ENCODE results near the gene ODF4. TPM values are rescaled to one million over a fixed set of nuclear protein-coding genes. Genes with fewer than 3 reads are reported as not detected.
"Not testable (repeated sequence)": the region's sequence is repeated elsewhere in the genome, so short reads cannot be mapped to it uniquely, and the experiment has no call there.

ODF4 gene
- polyA plus RNA-seq, 1 of the 3 experiments (the other 2 are of a cell fraction): not detected

GRCh38 chr17:8347001-8347400, 7.4 kb downstream of the ODF4 start:
- not testable (repeated sequence) for H3K4me1 ChIP-seq (ENCODE audit: control insufficient read depth in 1 of 2, insufficient read depth in 2 of 2, low read depth in 1 of 2, low read length in 1 of 2); H3K27me3 ChIP-seq (ENCODE audit: insufficient read depth); H3K9me2 ChIP-seq; H3K9ac ChIP-seq; H3F3A ChIP-seq (replicated peaks; ENCODE audit: insufficient read depth); DNase-seq; H2AFZ ChIP-seq (ENCODE audit: low read depth); H4K20me1 ChIP-seq (ENCODE audit: insufficient read depth); H3K9me3 ChIP-seq; H3K79me2 ChIP-seq (ENCODE audit: insufficient read depth); H3K27ac ChIP-seq (ENCODE audit: low read depth in 2 of 2, low read length in 1 of 2); H3K36me3 ChIP-seq (replicated peaks in 1 of 2; ENCODE audit: control insufficient read depth in 1 of 2, insufficient read depth in 2 of 2, low read length in 1 of 2); H3K4me2 ChIP-seq
- H3K4me3 ChIP-seq (ENCODE audit: low read depth in 2 of 2, low read length in 1 of 2): peak overlapping the region in 1 of 2 experiments; percentile 3; a peak in 1 of 4 replicates
- CTCF ChIA-PET: interaction anchor here (0.6 kb wide), 1 partner anchor 37 kb away, joined by 4 read pairs; no protein-coding TSS in a partner anchor
- POLR2A ChIA-PET: interaction anchor here (1.1 kb wide), 1 partner anchor 55 kb away, joined by 3 read pairs; no protein-coding TSS in a partner anchor
- WGBS (ENCODE audit: low lambda C conversion rate): no CpG with 5 or more reads among the region's 25 CpGs

- Histone ChIP-seq H3F3A (replicated peaks; ENCODE audit: insufficient read depth) (no peaks in the 10 kb centered on the region), H3K27me3 (ENCODE audit: insufficient read depth) (peaks cover 9% of the 10 kb centered on the region), H2AFZ (ENCODE audit: low read depth) (no peak overlapping the region), H3K36me3 (replicated peaks in 1 of 2; ENCODE audit: control insufficient read depth in 1 of 2, insufficient read depth in 2 of 2, low read length in 1 of 2) (no peaks in the 10 kb centered on the region), H3K4me3 (ENCODE audit: low read depth in 2 of 2, low read length in 1 of 2) (no peak overlapping the region), H3K9ac (no peak overlapping the region), H3K4me2 (no peak overlapping the region), H3K9me3 (no peaks in the 10 kb centered on the region), H3K9me2 (no peaks in the 10 kb centered on the region), H3K27ac (ENCODE audit: low read depth in 2 of 2, low read length in 1 of 2) (no peak overlapping the region), H4K20me1 (ENCODE audit: insufficient read depth) (no peaks in the 10 kb centered on the region), H3K79me2 (ENCODE audit: insufficient read depth) (no peaks in the 10 kb centered on the region), H3K4me1 (ENCODE audit: control insufficient read depth in 1 of 2, insufficient read depth in 2 of 2, low read depth in 1 of 2, low read length in 1 of 2) (no peaks in the 10 kb centered on the region)
- TF ChIP-seq EZH2phosphoT487 (IDR thresholded peaks at IDR 0.05; ENCODE audit: borderline replicate concordance, low read depth) (no peak), YY1 (IDR thresholded peaks at IDR 0.05; ENCODE audit: low read depth) (no peak), CHD2 (IDR thresholded peaks at IDR 0.05; ENCODE audit: low read length, partially characterized antibody) (no peak), FOXJ3 (CRISPR knock-in tag; IDR thresholded peaks at IDR 0.05) (no peak), RCOR1 (IDR thresholded peaks at IDR 0.05; ENCODE audit: low read length) (no peak), GATA2 (CRISPR knock-in tag; IDR thresholded peaks at IDR 0.05) (no peak), POLR2AphosphoS5 (IDR thresholded peaks at IDR 0.05; ENCODE audit: low read depth, low read length) (no peak), USF1 (IDR thresholded peaks at IDR 0.05; ENCODE audit: borderline replicate concordance, low read depth) (no peak), RXRA (IDR thresholded peaks at IDR 0.05; ENCODE audit: borderline replicate concordance, low read depth) (no peak)
- CTCF ChIA-PET: interaction anchor here (1.5 to 1.9 kb wide), 2 partner anchors 8 to 49 kb away, joined by 3 to 7 read pairs; no protein-coding TSS in a partner anchor
- POLR2A ChIA-PET: no interaction called here
- WGBS (ENCODE audit: low lambda C conversion rate): 73% methylated on average over 7 of the region's 7 CpGs
- no peak for DNase-seq
Measured at GRCh38 chr17:8350339-8350738, 10.7 kb downstream of the ODF4 start.

GRCh38 chr17:8353736-8354135, 14.1 kb downstream of the ODF4 start:
- ChIA-PET POLR2A (no interaction called here), CTCF (interaction anchor here (0.9 kb wide), 1 partner anchor 432 kb away, joined by 3 read pairs; no protein-coding TSS in a partner anchor)
- H4K20me1 ChIP-seq (ENCODE audit: insufficient read depth): no peaks in the 10 kb centered on the region
- no peaks in the 10 kb centered on the region for H3K79me2 ChIP-seq (ENCODE audit: insufficient read depth)
- DNase-seq: no peak
- H3K4me1 ChIP-seq (ENCODE audit: control insufficient read depth in 1 of 2, insufficient read depth in 2 of 2, low read depth in 1 of 2, low read length in 1 of 2): no peaks in the 10 kb centered on the region
- H3K9ac ChIP-seq: no peak overlapping the region
- no peaks in the 10 kb centered on the region for H3K27me3 ChIP-seq (ENCODE audit: insufficient read depth)
- H2AFZ ChIP-seq (ENCODE audit: low read depth): no peak overlapping the region
- H3K4me2 ChIP-seq: no peak overlapping the region
- no peaks in the 10 kb centered on the region for H3K9me2 ChIP-seq
- no peaks in the 10 kb centered on the region for H3K9me3 ChIP-seq
- H3F3A ChIP-seq (replicated peaks; ENCODE audit: insufficient read depth): no peaks in the 10 kb centered on the region
- 77% methylated on average over 7 of the region's 7 CpGs for WGBS (ENCODE audit: low lambda C conversion rate)
- H3K4me3 ChIP-seq (ENCODE audit: low read depth in 2 of 2, low read length in 1 of 2): no peak overlapping the region
- no peak overlapping the region for H3K27ac ChIP-seq (ENCODE audit: low read depth in 2 of 2, low read length in 1 of 2)
- no peaks in the 10 kb centered on the region for H3K36me3 ChIP-seq (replicated peaks in 1 of 2; ENCODE audit: control insufficient read depth in 1 of 2, insufficient read depth in 2 of 2, low read length in 1 of 2)
- no peak for TF ChIP-seq TAF1 (IDR thresholded peaks at IDR 0.05; ENCODE audit: borderline replicate concordance, low read depth, low read length)
- TF ChIP-seq REST (IDR thresholded peaks at IDR 0.05; ENCODE audit: low read depth, low read length): no peak
- TF ChIP-seq EZH2phosphoT487 (IDR thresholded peaks at IDR 0.05; ENCODE audit: borderline replicate concordance, low read depth): no peak
- no peak for TF ChIP-seq GATA2 (CRISPR knock-in tag; IDR thresholded peaks at IDR 0.05)
- TF ChIP-seq FOSL2 (IDR thresholded peaks at IDR 0.05; ENCODE audit: borderline replicate concordance, low read depth): no peak
- no peak for TF ChIP-seq USF1 (IDR thresholded peaks at IDR 0.05; ENCODE audit: borderline replicate concordance, low read depth)
- no peak for TF ChIP-seq NRF1 (IDR thresholded peaks at IDR 0.05; ENCODE audit: low read depth, low read length)
- no peak for TF ChIP-seq POLR2AphosphoS5 (IDR thresholded peaks at IDR 0.05; ENCODE audit: low read depth, low read length)
- TF ChIP-seq SIN3A (IDR thresholded peaks at IDR 0.05; ENCODE audit: borderline replicate concordance, low read depth, low read length): no peak
